Measurements from ENCODE around the gene ADGRL1.
"Not testable (repeated sequence)": the region's sequence is repeated elsewhere in the genome, so short reads cannot be mapped to it uniquely, and the experiment has no call there.

The ADGRL1 gene

DNA sequence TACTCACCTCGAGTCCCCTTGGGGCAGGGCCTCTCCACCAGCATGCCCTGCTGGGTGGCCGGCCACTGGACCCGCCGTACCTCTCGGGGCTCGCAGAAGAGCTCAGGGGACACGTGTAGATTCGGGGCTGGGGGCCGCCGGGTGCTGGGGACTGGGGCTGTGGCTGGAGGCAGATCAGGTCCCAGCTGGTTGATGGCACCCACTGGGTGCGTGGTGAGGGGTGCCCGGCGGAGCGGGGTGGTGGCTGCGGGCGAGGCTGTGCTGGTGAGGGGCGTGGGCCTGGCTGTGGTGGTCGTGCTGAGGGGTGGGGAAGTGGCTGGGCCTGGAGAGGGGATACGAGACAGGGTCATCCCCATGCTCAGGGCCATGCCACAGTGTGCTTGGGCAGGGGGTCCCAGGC lies 44.7 kb downstream of the ADGRL1 start:
- no peak for DNase-seq (ENCODE audit: low read depth)

DNA sequence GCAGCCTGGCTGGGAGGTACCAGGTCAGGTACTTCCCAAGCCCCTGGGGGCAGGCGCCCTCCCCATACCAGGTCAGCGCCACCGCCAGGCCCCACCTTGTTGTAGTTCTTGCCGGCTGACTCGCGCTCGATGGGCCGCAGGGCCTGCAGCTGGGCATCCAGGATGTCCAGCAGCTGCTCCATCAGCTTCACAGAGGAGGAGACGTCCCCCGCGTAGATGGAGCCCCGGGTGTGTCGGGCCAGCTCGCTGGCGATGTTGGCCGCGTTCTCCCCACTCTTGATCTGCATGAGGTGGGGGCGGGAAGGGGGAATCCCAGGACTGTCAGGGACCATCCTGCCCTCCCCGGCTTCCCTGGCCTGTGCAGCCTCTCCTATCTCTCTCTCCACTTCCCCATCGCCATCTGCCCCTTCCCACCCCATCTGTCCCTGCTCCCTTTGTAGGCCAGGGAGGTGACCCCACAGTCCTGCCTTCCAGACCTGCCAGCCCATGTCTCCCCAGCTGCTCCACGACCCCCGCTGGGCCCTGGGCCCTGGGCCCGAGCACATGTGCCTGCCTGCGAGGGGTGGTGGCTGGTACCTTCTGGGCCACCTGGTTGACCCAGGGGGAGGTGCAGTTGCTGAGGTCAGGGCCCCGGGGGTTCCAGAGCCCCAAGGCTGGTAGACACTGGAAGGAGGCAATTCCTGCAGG lies 45.8 kb downstream of the ADGRL1 start:
- no peak for DNase-seq (ENCODE audit: low read depth)

DNA sequence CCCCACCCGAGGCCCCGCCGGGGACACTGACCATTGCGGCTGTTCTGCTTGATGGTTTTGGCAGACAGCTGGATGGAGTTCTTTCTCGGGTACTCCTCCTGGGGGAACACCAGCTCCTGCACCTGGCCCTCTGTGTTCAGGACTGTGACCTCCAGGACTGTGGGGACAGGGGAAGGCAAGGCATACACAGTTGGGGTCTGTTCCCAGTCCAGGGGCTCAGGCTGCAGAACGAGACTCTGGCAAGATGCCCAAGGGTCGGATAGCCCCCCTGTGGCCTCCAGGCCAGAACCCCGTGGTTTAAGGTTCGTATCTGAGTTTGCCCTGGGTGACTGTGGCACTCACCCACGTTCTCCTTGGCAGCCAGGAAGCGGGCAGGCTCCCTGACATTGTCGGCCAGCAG lies 46.9 kb downstream of the ADGRL1 start:
- DNase-seq (ENCODE audit: low read depth): no peak

DNA sequence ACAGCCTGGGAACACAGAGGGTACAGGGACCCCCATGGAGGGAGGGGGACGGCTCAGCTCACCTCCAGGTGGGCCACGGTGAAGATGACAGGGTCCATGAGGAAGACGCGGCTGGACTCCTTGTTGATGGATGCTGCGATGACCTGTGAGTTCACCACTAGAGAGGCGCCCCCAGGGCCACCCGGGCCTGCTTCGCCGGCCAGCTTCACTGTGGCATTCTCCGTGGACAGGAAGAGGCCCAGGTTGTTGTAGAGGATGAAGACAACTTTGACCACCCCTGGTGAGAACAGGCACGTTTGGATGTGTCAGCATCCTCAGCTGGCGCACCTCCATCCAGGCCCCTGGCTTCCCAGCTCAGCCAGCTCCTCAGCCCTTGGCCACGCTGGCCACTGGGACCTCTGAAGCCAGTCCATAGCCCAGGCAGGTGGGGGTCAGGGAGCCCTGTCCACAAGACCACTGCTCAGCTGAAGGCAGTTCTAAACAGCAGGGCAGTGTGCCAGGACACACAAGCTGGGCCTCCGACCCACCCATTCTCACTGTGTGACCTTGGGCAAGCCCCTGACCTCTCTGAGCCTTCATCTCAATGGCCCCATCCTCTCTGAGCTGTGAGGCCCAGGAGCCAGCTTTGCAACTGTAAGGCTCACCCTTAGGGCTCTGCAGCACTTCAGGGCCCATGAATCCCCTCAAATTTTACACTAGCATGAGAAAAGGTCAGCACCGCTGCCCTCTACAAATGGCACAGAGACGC lies 47.5 kb downstream of the ADGRL1 start:
- DNase-seq (ENCODE audit: low read depth): no peak

DNA sequence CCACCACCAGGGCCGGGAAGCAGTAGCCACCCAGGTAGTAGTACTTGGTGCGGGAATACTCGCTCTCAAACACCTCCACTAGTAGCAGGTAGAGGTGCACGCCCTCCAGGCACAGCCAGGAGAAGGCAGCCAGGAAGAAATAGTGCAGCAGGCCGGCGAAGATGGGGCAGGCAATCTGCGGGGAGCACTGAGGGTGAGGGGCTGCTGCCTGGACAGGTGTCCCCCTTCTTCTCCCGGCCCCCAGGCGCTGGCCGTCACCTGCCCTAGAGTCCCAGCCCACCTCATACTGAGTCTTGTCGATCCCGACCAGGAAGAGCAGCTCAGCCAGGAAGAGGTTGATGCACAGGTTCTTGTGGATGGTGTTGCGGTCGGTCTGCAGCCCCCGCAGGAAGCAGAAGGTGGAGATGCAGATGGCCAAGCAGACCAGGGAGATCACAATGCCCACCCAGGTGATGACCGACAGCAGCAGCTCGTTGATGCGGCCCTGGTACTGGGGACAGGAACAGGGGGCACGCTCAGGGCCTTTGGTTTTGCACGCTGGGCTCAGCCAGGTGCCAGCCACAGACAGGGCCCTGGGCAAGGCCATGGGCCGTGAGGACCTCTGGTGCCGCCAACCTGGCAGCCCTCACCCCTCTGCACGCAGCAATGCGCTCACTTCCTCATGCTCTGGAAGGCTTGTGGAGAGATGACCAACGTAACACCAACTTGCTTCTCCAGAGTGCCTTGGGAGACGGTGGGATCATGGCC lies 48.8 kb downstream of the ADGRL1 start:
- DNase-seq (ENCODE audit: low read depth): no peak

DNA sequence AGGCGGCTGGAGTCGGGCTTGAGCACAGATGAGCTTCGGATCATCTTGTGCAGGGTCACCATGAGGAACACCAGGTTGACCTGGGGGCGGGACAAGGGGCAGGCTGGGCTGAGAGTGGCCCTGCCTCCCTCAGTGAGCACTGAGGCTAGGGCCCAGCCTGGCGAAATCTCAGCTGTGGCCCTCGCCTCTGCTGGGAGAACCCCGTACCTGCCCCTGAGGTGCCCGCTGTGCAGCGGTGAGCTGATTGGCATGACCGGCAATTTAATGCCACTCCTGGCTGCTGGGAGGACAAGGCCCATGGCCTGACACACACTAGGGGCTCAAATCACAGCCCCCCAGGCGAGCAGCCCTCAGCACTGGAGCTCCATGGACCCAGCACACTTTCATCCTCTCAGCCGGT lies 49.8 kb downstream of the ADGRL1 start:
- no peak for DNase-seq (ENCODE audit: low read depth)

DNA sequence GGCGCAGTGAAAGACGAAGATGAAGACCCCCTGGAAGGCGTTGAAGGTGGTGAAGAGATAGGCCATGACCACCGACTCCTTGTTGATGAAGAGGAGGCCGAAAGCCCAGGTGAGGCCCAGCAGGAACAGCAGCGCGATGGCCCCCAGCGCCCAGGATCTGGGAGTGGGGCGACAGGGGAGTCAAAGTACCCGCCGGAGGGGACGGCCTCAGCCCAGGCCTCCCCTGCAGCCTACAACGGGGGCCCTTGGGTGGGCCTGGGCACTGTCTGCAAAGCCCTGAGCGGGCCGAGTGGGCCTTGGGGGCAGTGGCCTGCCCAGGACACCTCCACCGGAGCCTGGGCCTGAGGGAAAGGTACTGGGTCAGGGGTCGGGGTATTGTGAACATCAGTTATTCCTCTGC lies 50.6 kb downstream of the ADGRL1 start:
- no peak for DNase-seq (ENCODE audit: low read depth)

DNA sequence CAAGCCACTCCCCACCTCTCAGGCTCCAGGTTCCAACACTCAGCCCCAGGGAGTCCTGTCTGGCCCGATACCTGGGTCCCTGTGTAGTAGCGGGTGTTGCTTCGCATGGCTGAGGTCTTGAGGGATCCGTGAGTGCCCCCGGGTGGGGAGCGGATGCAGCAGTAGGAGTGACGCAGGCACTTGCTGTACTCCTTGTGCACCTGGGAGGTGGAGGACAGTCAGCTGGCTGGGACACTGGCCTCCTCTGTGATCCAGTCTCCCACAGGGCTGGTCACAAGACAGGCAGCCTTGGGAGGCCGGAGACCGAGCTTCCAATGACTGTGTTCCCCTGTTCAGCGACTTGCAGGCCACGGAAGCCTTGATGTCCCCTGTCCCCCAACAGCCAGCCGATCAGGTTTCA lies 53.3 kb downstream of the ADGRL1 start:
- DNase-seq (ENCODE audit: low read depth): no peak

DNA sequence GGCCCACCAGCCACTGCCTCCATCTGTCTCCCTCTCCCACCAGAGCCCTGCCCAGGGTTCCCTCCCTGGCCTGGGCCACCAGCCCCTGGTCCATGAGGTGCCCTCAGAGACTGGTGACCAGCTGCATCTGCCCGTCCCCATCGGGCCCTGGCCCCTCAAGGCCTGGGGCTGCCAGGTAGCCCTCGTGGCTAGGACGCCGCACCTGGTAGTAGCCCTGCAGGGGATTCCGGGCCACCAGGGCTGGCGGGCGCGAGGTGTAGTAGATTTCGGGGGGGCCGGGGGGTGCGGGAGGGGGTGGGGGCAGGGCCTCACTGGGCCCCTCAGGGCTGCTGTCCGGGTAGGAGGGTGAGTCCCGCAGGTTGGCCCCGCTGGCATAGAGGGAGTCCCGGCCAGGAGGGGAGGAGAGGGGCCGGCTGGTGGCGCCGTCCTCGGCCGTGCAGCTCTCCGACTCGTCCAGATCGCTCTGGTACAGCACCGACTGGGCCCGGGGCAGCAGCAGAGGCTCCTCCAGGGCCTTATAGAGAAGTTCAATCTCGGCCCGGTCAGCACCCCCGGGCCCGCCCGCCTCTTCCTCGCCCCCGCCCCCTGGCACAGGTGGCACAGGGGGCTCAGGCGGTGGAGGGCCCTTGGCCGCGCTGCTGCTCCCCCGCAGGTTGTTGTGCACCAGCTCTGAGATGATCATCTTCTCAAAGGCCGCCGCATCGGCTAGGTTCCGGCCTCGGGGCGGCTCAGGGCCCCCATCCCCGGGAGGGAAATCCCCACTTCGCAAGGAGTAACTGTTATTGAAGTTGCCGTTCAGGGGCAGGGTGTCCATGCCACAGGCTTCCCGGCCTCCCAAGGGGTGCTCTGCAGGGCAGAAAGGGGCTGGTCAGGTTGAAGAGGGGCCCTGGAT lies 55.0 kb downstream of the ADGRL1 start:
- no peak for DNase-seq (ENCODE audit: low read depth)

DNA sequence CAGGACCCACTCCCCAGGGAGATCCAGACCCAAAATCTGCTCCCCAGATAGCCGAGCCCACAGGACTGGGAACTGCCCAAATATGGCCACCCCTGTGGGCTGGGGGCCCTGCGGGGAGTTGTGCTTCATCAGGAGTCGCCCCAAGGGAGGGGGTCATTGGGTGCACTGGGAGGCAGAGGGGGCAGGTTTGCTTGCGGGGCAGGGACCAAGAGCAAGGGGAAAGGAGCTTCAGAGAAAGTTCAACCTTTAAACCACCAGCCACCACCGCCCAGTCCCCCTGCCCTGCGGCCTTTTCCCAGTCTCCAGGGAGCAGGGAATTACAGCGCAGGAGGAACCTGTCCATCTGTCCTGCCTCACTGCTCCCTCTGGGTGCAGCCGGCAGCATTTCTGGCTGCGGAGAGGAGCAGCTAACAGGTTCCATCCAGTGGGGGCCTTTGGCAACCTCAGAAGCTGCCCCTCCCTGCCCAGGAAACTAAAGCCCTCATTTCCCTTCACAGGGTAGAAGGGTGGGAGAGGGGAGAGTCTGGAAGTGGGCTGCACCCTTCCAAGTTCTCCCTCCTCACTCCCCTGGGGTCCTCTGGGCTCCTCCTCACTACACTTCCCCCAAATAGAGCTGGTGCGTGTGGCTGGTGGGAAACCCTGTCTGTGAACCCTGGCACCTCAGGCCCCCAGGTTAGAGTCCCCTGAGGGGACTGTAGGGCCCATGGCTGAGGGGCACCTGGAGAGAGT lies 55.8 kb downstream of the ADGRL1 start:
- no peak for DNase-seq (ENCODE audit: low read depth)

DNA sequence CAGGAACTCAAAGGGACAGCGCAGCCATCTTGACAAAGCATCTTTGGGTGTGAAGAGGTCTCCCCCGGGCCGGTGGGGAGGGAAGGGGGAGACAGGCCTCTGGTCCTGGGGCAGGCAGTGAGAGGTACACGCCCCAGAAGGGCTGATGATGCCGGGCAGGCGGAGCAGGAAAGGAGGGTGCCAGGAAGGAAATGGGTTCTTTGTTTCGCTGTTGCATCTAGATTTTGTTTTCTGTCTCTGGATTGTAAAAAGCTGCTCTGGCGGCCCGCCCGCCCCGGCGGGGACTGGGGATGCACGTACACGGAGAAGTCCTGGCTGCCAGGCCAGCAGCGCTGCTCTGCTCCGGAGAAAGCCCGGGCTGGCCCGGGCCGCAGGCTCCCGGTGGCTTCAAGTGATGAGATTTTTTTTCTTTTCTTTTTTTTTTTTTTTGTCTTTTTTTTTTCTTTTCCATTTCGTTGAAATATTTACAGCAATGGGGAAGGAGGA lies 56.4 kb downstream of the ADGRL1 start:
- no peak for DNase-seq (ENCODE audit: low read depth)

DNA sequence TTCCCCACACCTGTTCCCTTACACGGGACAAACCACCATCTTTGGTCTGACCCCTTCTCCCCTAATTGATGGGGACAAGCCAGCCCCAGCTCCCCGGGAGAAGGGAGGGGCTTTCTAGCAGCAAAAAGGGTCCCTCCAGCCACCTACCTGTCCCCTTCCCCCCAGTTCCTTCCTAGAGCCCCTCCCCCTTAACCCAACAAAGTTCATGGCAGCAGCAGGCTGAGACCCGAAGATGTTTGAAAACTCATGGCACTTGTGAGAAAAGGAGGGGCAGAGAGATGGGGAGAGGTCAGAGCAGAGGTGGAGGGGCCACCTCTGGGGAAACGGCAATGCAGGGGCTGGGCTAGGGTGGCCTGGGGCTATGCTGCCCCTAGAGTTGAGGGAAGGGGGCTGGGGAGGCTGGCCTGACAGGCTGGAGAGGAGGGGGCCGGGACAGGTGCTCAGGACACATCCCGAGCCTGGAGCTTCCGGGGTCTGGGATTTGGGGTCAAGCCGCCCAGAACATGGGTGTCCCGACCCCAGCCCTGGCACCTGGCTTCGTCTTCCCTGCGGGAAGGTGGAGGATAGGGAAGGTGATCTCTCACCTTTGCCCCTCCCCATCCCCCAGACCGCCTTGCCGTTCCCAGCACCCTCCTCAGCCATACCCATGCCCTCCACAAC lies 57.1 kb downstream of the ADGRL1 start:
- DNase-seq (ENCODE audit: low read depth): no peak

DNA sequence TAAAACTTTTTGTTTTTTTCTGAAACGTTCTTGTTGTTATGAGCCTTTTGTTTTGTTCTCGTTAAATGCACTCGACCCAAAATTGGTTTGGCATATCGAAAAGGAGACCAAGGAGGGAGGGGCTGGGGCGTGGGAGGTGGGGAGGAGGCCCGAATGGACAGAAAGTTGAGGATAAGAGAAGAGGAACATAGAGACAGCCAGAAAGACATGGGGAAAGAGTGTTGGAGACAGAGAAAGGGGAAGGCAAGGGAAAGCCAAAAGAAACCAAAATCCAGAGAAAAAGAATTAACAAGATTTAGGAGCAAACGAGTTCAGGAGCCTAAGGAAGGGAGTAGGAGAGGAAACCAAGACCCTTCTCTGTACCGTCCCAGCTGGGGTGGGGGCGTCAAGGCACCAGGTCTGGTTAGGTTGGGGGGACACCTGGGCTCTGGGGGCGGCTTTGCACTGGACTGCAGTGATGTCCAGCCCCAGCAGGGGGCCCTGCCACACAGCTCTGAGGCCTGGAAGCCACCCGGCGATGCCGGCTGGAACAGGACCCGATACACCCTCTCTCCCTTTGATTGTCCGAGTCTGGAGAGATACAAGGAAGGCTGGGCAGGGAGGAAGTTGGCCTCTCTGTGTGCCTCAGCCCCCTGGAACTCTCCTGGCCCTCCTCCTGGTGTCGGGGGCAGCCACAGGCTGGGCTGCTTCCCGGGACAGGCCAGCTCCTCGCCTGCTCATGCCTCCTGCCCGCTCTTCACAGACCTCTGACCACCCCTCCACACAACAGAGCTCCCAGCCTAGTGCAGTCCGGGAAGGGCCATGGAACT lies 58.0 kb downstream of the ADGRL1 start:
- peak; percentile 52 for DNase-seq (ENCODE audit: low read depth)

DNA sequence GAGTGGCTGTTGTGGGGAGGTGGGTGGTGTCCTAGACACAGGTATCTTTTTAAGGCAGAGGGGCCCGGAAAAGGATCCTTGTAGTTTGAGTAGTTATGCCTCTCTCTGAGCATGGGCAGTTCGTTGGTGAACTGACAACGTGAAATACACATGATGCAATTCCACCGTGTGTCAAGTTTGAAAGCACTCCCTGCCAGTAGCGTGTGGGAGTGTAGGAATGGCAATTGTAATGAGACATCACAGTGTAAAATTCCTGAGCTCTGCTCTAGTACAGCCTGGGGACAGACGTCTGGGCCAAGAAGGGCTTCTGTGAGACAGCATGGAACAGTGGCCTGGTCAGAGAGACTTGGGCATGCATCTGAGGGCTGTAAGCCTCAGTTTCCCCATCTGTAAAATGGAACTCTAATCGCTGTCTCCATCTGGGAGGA lies 59.2 kb downstream of the ADGRL1 start:
- DNase-seq (ENCODE audit: low read depth): peak; percentile 63

DNA sequence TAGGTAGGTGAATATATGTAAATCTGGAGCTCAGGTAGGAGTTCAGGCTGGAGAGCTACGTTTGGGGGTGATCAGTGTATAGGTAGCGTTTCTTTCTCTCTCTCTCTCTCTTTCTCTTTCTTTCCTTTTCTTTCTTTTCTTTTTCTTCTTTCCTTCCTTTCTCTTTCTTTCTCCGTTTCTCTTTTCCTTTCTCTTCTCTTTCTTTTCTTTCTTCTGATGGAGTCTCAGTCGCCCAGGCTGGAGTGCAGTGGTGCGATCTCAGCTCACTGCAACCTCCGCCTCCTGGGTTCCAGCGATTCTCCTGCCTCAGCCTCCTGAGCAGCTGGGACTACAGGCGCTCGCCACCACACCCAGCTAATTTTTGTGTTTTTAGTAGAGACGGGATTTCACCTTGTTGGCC lies 59.8 kb downstream of the ADGRL1 start:
- not testable (repeated sequence) for DNase-seq (ENCODE audit: low read depth)

DNA sequence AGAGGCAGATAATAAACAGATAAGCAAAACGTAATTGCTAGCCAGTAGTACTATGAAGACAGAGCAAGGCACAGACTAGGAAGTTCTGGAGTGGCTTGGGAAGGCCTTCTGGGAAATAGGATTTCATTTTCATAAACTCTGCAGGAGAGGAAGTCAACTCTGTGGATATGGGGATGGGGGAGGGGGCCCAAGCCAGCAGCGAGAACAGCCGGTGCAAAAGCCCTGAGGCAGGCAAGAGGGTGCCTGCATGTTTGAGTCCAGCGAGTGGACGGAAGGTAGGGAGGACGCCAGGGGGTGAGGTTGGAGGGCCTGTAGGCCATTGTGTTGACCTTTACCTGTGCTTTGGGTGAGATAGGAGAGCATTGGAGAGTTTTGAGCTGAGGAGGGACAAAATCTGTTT lies 60.6 kb downstream of the ADGRL1 start:
- DNase-seq (ENCODE audit: low read depth): no peak

DNA sequence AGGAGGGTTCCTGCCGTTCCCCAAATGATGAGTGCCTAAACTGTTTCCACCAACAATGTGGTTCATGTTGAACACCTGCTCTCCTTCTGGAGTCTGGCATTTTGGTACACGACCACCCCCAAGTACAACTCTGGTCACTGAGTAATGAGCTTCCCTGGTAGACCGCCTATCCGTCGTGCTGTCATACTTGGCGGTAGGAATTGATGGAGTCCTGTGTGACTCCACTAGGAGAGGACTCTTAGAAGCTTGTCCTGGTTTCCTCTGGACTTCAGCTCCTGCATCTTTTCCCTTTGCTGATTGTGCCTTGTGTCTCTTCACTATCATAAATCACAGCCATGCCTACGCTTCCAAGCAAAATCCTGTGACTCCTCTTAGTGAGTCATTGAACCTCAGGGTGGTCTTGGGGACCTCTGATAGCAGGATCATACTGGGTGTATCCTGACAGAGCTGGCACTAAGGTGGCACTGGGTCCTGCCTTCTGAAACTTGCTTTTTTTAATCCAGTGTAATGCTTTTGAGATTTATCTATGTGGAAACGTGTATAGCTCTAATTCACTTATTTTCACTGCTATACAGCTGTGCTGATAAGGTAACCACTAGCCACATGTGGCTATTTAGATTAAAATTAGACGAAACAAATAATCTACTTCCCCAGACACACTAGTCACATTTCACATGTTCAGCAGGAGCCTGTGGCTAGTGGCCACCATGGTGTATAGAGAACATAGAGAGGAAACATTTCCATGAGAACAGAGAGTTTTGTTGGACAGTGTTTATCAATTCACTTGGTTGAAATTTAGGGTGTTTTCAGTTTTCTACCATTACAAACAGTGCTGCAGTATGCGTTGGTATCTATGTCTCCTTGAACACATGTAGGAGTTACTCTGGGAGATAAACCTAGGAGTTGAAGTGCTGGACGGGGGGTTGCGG lies 63.4 kb downstream of the ADGRL1 start:
- DNase-seq (ENCODE audit: low read depth): no peak

DNA sequence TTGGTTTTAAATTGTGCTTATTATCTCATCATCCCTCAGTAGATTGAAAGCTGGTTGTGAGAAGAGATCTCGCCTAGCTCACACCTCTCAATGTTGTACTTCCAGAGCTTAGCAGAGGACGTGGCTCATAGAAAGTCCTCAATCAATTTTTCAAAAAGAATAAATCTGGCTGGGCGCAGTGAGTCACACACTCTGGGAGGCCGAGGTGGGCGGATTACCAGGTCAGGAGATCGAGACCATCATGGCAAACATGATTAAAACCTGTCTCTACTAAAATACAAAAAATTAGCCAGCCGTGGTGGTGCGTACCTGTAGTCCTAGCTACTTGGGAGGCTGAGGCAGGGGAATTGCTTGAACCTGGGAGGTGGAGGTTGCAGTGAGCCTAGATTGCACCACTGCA lies 64.9 kb downstream of the ADGRL1 start:
- DNase-seq (ENCODE audit: low read depth): no peak

DNA sequence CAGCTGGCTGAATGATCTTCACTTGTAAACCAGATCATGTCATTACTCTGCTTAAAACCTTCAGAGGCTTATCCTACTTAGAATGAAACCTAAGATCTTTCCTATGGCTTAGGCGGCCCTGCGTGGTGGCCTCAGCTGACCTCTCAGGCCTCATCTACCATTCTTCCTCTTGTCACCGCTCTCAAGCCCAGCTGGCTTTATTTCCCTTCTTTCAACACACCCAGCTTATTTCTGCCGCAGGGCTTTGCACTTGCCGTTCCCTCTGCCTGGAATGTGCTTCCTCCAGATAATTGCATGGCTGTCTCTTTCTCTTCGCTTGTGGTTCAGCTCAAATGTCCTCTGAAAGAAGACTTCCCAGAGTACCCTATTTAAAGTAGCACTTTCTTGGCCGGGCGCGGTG lies 66.0 kb downstream of the ADGRL1 start:
- DNase-seq (ENCODE audit: low read depth): no peak
